GM21529 (cell line): ENCODE measurements around the gene ALPP.
A peak's percentile ranks its signal among the peaks of the same experiment; 100 is the strongest.
"Not testable (repeated sequence)": the region's sequence is repeated elsewhere in the genome, so short reads cannot be mapped to it uniquely, and the experiment has no call there.

Experiments used
- ATAC-seq: cut with Tn5 transposase; IDR thresholded peaks from one replicate; pipeline ENCODE4 v1.9.1; 2021; ENCODE audit not compliant: unreplicated experiment

The ALPP gene

GRCh38 chr2:232363064-232363783 is 15.3 kb upstream of the ALPP start:
- peak; percentile 7 for ATAC-seq

GRCh38 chr2:232363784-232364615 is 14.6 kb upstream of the ALPP start:
- ATAC-seq: peak; percentile 73

DNA sequence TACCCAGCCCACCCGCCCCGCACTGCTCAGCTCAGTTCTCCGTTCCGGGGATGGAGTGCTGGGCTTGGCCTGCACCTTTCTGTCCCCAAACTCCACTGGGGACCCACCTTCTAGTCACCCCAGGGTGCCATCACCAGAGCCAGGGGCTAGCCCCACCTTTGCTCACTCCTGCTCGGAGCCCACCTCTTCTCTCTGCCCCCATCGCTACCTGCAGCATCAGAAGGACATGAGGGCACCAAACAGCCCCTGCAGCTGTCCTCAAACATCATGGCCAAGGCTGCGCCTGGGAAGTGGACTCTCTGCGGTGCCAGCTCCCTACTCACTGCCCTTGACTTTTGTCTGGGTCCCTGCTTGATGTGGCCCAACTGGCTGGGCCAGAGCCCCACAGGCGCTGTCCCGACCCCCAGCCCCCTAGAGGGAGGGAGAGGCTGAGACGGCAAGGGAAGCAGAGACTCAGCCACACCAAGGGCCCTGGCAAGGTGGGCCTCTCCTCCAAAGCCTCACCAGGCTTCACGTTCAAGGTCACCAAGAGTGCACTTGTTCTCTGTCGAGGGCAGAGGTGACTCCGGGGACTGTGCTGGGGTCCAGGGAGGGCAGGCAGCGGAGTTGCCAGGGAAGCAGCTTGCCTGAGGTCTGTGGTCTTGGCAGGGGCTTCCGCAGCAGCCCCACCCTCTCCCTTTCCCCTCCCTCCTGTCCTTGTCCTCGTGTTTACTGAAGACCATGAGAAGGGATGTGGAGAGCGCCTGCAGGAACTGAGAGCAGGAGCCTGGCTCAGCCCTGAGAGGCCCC is 13.6 kb upstream of the ALPP start:
- not testable (repeated sequence) for ATAC-seq

DNA sequence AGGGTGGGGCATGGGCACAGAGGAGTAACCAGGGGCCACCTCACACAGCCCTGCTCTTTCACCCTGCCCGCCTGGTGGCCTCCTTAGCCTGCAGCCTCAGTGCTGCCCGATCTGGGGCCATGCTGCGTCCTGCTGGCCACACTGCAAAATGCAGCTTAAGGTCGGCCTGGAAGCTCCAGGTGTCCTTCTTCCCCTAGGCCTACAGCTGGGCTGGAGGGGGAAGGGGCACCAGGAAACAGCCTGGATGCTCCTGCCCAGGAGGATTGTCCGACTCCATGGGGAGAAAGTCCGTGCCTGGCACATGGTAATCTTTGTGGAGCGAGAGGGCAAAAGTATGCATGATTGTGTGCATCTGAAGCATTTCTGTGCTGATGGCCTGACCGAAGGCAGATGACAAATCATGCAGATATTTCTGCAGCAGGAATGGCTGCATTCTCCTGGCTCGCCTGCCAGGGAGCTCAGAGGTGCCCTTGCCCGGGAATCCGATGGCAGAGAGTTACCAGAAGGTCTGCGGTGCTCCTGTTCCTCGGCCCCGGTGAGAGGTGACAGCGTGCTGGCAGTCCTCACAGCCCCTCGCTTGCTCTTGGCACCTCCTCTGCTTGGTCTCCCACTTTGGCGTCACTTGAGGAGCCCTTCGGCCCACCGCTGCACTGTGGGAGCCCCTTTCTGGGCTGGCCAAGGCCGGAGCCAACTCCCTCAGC is 12.8 kb upstream of the ALPP start:
- no peak for ATAC-seq

DNA sequence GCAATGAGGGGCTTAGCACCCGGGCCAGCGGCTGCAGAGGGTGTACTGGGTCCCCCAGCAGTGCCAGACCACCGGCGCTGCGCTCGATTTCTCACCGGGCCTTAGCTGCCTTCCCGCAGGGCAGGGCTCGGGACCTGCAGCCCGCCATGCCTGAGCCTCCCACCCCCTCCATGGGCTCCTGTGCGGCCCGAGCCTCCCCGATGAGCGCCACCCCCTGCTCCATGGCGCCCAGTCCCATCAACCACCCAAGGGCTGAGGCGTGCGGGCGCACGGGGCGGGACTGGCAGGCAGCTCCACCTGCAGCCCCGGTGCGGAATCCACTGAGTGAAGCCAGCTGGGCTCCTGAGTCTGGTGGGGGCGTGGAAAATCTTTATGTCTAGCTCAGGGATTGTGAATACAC is 12.1 kb upstream of the ALPP start:
- ATAC-seq: not testable (repeated sequence)

DNA sequence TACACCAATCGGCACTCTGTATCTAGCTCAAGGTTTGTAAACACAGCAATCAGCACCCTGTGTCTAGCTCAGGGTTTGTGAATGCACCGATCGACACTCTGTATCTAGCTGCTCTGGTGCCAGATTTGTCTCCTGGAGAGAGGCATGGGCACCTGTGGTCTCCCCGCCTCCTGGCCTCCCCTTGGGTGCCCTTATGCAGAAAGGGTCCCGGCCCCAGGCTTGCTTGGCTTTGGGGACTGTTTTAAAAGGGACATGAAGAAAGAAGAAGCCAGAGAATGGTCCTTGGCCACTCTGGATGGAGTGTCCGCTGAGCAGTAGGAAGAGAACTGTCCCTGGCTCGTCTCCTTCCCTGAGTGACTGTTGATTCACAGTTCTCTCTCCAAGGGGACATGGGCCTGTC is 11.5 kb upstream of the ALPP start:
- ATAC-seq: no peak

DNA sequence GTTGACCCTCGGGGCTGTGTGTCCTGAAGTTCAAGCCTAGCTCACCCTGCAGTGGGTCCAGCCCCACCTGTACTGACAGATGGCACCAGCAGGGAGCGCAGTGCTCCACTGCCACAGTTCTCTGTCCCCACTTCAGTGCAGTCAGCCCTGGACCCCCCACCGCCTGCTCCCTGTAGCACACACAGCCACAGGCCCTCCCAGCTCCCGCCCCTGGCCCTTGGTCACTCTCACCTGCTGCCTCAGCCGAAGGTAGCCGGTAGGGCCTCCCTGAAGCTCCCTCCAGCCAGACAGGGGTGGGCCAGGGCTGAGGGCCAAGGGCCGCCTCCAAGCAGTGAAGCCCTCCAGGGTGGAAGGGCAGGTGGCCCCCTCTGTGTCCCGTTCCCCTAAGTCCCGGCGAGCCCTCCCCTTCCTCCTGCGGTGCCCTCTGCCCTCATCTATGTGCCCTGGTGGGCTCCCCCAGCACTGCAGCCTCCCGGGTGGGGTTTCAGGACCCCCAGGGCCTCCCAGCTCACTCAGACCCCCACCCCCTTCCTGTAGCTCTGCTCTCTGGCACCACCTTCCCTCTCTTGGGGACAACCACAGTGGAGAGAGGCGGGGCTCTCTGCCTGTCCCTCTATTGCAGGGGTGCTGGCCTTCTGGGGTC is 10.8 kb upstream of the ALPP start:
- no peak for ATAC-seq

DNA sequence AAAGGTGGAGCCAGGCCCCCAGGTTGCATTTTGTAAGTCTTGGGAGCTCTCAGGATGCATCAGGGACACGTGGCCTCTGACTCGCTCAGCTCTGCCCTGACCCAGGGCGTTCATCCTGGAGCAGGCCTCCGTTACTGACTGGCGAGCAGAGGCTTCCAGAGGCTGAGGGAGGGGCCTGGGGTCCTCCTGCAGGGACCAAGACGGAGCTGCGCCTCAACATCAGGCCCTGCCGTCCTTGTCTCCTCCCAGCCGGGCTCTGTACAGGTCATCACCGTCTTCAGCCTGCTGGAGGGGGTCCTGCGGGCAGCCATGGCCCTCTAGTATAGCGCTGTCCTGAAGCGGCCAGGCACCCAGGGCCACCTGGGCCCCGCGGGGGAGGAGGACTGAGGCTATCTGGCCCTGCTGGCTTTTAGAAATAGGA is 10.2 kb upstream of the ALPP start:
- ATAC-seq: no peak

DNA sequence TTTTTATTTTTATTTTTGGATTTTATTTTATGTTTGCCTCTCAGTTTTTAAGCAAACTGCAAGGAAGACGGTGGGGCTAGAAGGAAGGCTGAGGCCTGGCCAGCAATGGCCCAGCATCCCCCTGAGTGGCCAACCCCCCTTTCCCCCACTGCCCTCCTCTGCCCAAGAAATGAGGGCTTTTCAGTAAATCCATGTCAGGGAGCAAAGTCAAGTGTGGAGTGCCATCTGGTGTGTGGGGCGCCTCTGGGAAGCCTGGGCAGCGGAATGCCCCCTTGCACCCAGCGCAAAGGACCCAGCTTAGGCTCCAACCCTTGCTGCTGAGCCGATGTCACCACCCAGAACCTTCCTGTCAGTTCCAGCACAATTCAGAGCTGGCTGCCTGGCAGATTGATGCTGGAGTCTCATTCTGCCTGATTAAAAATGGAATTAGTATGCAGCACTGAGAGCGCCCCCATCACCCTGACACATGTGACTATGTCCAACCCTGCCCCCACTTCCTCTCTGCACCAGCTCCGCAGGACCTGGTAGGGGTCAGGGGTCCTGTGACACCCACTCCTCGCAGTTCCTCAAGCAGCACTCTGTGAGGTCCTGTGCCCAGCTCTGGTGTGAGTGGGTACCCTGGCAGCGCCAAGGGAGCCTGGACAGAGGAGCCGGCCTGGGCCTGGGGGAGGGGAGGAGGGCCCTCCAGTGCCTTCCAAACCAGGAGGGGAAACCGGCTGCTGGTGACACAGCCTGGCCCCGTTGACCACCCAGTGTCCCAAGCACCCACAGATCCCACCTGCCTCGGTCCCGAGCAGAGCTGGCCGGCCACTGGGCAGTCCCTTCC is 9.2 kb upstream of the ALPP start:
- no peak for ATAC-seq

DNA sequence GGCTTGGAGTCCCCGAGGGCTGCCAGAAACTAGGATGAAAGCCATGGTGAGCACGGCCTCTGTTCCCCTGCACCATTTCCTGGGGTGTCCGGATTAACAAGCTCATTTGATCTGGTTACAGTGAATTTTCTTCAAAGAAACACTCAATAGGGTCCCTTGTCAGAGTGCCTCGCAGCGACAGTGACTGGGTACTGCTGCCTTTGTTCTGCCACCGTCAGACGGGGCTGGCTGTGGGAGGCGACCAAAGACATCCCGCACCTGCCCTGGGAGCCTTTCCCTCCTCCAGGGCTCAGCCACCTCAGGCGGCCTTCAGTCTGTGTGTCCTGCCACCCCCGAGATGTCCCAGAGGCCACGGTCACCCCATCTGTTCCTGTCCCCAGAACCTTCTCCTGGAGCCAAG is 8.5 kb upstream of the ALPP start:
- ATAC-seq: not testable (repeated sequence)

- ATAC-seq: no peak
These were observed 6.0 kb upstream of the ALPP start for GRCh38 chr2:232372231-232373208.

DNA sequence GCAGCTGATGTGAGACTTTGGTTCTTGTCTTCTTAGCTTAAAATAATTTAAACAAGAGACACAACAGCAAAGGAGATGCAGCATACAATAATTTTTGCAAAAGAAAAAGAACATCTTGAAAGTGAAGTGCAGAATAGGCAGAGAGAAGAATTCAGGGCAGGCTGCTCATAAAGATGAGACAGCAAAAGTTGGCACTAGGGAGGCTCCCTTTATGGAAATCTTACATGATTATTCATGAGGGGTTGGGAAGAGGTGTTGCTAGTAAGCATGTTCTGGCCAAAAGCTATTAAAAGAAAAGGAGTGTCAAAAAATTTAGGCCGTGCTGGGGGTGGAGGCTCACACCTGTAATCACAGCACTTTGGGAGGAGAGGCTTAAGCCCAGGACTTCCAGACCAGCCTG is 4.2 kb upstream of the ALPP start:
- ATAC-seq: no peak

DNA sequence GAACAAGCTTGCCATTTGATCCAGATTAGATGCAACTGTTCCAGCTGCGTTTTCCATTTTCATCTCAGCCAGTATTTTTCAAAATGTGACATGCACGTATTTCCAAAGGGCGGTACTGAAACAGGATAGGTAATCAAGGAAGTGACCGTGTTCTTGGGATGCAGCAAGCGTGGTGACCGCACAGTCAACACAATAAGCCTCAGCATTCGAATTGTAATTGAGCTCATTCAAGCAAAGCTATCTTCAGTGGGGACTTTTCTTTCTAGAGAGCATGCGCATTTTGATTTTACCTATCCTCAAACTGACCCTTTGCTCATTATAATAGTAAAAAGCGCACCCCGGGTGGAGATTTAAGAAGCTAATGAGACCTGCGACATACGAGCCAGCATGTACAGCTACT is 3.4 kb upstream of the ALPP start:
- ATAC-seq: no peak

DNA sequence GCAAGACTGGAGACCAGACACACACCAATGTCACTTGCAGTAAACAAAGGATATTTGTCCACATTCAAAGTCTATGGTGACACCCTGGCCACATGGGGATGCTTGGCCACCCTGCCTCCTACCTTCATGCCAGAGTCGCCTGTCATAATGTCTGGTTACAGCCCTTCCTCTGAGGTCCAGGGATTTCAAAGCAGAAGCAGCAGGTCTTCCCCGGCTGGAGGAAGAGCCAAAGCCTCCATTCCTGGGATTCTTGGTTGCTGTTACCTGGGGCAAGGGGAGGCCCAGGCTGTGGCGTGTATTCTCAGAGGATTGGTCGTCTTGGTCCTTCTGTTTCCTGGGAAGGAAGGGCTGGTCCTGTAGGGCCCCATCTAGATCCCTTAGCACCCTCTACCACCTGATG is 2.3 kb upstream of the ALPP start:
- no peak for ATAC-seq

GRCh38 chr2:232376713-232377112 is 1.8 kb upstream of the ALPP start:
- ATAC-seq: no peak

GRCh38 chr2:232377319-232377718 is 1.2 kb upstream of the ALPP start:
- ATAC-seq: no peak

DNA sequence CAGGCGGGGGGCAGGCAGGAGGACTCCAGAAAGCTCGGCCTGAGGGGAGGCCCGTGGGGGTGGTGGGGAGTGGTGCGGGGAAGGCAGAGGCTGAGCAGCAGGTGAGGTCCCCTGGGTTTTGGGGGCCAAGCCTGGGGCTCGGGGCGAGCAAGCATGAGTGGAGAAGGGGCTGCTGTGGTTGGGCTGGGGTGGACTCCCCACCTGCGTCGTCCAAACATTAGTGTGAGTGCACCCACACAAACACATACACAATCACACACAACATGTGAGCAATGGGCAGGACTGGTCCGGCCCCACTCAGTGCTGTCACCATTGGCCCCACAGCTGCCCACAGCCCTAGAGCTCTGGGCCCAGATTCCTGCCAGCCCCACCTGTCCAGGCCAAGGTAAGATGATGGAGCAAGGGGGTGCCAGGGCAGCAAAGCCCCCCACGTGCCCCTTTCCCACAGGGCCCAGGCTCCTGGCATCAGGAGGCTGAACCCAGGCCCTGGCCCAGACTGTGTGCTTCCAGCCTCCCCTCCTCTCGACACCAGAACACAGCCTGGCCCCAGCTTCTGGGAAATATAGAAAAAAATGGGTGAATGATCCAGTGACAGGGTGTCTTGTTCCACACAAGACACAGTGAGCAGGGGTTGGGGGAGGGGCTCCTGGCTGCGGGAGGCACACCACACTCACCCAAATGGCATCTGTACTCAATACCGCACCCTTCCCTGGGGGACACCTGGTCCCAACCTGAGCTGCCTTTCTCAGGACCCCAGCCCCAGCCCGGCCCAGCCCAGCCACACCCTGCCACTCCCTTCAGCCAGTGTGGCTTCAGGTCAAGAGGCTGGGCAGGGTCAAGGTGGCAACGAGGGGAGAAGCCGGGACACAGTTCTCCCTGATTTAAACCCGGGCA is 463 bp upstream of the ALPP start:
- ATAC-seq: no peak
